ENCODE measurements around the gene ADAMTS2.

ADAMTS2 gene

GRCh38 chr5:179295778-179296149 is 49.5 kb downstream of the ADAMTS2 start:
- no peak overlapping the region for H3K9ac ChIP-seq (ENCODE audit: low read length)
- no peaks in the 10 kb centered on the region for H3K4me1 ChIP-seq (ENCODE audit: insufficient read depth, low read length, severe bottlenecking)
- H3K27me3 ChIP-seq (ENCODE audit: insufficient read depth, low read length): 0 out of 2 replicates have a peak, but pooled peaks cover 8% of the 10 kb centered on the region

DNA sequence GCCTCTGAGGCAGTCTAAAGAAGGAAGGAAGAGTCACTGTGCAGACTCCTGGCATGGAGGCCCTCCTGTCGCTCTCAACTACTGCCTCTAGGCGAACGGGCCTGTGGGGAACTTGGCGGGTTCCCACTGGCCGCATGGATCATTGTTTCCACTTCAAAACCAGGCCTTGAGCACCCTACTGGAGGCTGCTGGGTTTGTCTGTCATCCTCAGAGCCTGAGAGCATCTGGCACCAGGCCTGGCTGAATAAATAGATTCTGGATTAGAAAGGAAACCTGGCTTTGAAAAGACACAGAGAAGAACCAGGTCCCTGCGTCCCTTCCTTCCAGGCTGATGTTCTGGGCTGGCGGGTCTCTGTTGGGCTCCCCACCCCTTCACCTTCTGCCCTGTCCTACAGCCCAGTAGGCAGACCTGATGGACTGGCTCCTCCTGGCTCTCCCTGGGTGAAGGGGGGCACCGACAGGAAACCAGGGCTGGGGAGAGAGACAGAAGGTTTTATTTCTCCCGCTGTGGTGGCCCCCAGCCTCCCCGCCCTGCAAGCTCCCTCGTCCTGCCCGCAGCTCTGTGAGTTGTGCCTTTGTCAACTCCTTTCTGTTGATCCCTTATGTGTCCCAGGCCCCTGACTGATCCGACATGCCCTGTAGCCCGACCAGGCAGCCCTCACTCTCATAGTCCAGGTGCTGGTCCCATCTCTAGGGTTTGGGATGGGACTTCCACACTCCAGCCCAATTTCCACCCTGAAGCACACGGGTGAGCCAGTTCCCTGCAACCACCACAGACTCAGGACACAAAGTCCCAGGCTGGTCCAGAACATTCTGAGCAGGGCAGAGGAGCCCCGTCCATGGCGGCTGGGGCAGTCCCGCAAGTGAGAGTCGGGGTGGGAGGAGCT is 50.1 kb downstream of the ADAMTS2 start:
- TF ChIP-seq, protein P1, sequence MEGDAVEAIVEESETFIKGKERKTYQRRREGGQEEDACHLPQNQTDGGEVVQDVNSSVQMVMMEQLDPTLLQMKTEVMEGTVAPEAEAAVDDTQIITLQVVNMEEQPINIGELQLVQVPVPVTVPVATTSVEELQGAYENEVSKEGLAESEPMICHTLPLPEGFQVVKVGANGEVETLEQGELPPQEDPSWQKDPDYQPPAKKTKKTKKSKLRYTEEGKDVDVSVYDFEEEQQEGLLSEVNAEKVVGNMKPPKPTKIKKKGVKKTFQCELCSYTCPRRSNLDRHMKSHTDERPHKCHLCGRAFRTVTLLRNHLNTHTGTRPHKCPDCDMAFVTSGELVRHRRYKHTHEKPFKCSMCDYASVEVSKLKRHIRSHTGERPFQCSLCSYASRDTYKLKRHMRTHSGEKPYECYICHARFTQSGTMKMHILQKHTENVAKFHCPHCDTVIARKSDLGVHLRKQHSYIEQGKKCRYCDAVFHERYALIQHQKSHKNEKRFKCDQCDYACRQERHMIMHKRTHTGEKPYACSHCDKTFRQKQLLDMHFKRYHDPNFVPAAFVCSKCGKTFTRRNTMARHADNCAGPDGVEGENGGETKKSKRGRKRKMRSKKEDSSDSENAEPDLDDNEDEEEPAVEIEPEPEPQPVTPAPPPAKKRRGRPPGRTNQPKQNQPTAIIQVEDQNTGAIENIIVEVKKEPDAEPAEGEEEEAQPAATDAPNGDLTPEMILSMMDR (IDR thresholded peaks at IDR 0.05; ENCODE audit: low read length): no peak
- no peak for TF ChIP-seq EZH2 (IDR thresholded peaks at IDR 0.05; ENCODE audit: borderline replicate concordance, low read length)
- H3K4me2 ChIP-seq (ENCODE audit: low read length): no peak overlapping the region
- H3K79me2 ChIP-seq (ENCODE audit: insufficient read depth, low read length): no peaks in the 10 kb centered on the region
- H3K9me3 ChIP-seq (ENCODE audit: low read length): no peaks in the 10 kb centered on the region
- H3K9me2 ChIP-seq (ENCODE audit: low read depth, low read length): no peaks in the 10 kb centered on the region
- H3F3A ChIP-seq (ENCODE audit: insufficient read depth, low read length): no peaks in the 10 kb centered on the region
- no peak overlapping the region for H2AFZ ChIP-seq (ENCODE audit: low read length)
- no peak overlapping the region for H3K27ac ChIP-seq (ENCODE audit: low read depth, low read length, poor library complexity, severe bottlenecking)
- H4K20me1 ChIP-seq (ENCODE audit: insufficient read depth, low read length): no peaks in the 10 kb centered on the region
- H3K36me3 ChIP-seq (ENCODE audit: insufficient read depth, low read length): no peaks in the 10 kb centered on the region
- no peak overlapping the region for H3K9ac ChIP-seq (ENCODE audit: low read length)
- H3K27me3 ChIP-seq (ENCODE audit: insufficient read depth, low read length): 0 out of 2 replicates have a peak, but pooled peaks cover 8% of the 10 kb centered on the region
- no peak overlapping the region for H3K4me3 ChIP-seq (ENCODE audit: low read depth, low read length, poor library complexity, severe bottlenecking)
- H3K4me1 ChIP-seq (ENCODE audit: insufficient read depth, low read length, severe bottlenecking): no peaks in the 10 kb centered on the region

More at GRCh38 chr5:179295778-179296149, 49.5 kb downstream of the ADAMTS2 start:
- TF ChIP-seq EZH2 (IDR thresholded peaks at IDR 0.05; ENCODE audit: borderline replicate concordance, low read length): no peak
- TF ChIP-seq, protein P1 (IDR thresholded peaks at IDR 0.05; ENCODE audit: low read length): no peak
- no peak overlapping the region for H3K27ac ChIP-seq (ENCODE audit: low read depth, low read length, poor library complexity, severe bottlenecking)
- no peaks in the 10 kb centered on the region for H3K9me2 ChIP-seq (ENCODE audit: low read depth, low read length)
- H3K9me3 ChIP-seq (ENCODE audit: low read length): no peaks in the 10 kb centered on the region
- no peak overlapping the region for H2AFZ ChIP-seq (ENCODE audit: low read length)
- H3K4me2 ChIP-seq (ENCODE audit: low read length): no peak overlapping the region
- no peaks in the 10 kb centered on the region for H3F3A ChIP-seq (ENCODE audit: insufficient read depth, low read length)
- H3K79me2 ChIP-seq (ENCODE audit: insufficient read depth, low read length): no peaks in the 10 kb centered on the region
- no peaks in the 10 kb centered on the region for H3K36me3 ChIP-seq (ENCODE audit: insufficient read depth, low read length)
- no peak overlapping the region for H3K4me3 ChIP-seq (ENCODE audit: low read depth, low read length, poor library complexity, severe bottlenecking)
- no peaks in the 10 kb centered on the region for H4K20me1 ChIP-seq (ENCODE audit: insufficient read depth, low read length)

GRCh38 chr5:179294131-179294780 is 51.0 kb downstream of the ADAMTS2 start:
- Histone ChIP-seq H4K20me1 (ENCODE audit: insufficient read depth, low read length) (no peaks in the 10 kb centered on the region), H3K9me2 (ENCODE audit: low read depth, low read length) (no peaks in the 10 kb centered on the region), H3K36me3 (ENCODE audit: insufficient read depth, low read length) (no peaks in the 10 kb centered on the region), H3K4me3 (ENCODE audit: low read depth, low read length, poor library complexity, severe bottlenecking) (no peak overlapping the region), H3F3A (ENCODE audit: insufficient read depth, low read length) (no peaks in the 10 kb centered on the region), H3K79me2 (ENCODE audit: insufficient read depth, low read length) (no peaks in the 10 kb centered on the region), H3K9me3 (ENCODE audit: low read length) (no peaks in the 10 kb centered on the region), H3K27me3 (ENCODE audit: insufficient read depth, low read length) (0 out of 2 replicates have a peak, but pooled peaks cover 8% of the 10 kb centered on the region), H3K27ac (ENCODE audit: low read depth, low read length, poor library complexity, severe bottlenecking) (no peak overlapping the region), H3K4me1 (ENCODE audit: insufficient read depth, low read length, severe bottlenecking) (no peaks in the 10 kb centered on the region), H2AFZ (ENCODE audit: low read length) (no peak overlapping the region), H3K4me2 (ENCODE audit: low read length) (no peak overlapping the region), H3K9ac (ENCODE audit: low read length) (no peak overlapping the region)
- no peak for TF ChIP-seq EZH2 (IDR thresholded peaks at IDR 0.05; ENCODE audit: borderline replicate concordance, low read length)
- TF ChIP-seq, protein P1 (IDR thresholded peaks at IDR 0.05; ENCODE audit: low read length): no peak

Measured in OCI-LY1 (cell line).